Peyer's patch (tissue), 4 donors: ENCODE measurements around the gene CNGA2. TPM values are rescaled to one million over a fixed set of nuclear protein-coding genes. Genes with fewer than 3 reads are reported as not detected.

ENCODE experiments used
- DNase-seq, 3 donors: peaks; one replicate each; pipeline ENCODE4 v3.0.0-alpha.2; 2017 to 2019
- H3K27ac ChIP-seq, 4 donors: fragments of 200-600 bp; sonication (generic); one replicate each; pipeline ENCODE4 v1.5.1; 2016 to 2019
- H3K27me3 ChIP-seq, 2 donors: fragments of 200-600 bp; sonication (generic); one replicate each; pipeline ENCODE4 v1.5.1; 2019
- H3K36me3 ChIP-seq, 3 donors: fragments of 200-600 bp; sonication (generic); one replicate each; pipeline ENCODE4 v1.5.1; 2016 to 2019
- H3K4me1 ChIP-seq, 4 donors: fragments of 200-600 bp; sonication (generic); one replicate each; pipeline ENCODE4 v1.5.1; 2016 to 2019
- H3K4me3 ChIP-seq, 4 donors: fragments of 200-600 bp; sonication (generic); 1 replicate in 3 of 4; 2 replicates in 1 of 4; pipeline ENCODE4 v1.5.1; 2016 to 2019; ENCODE audit warnings: mild to moderate bottlenecking in 1 of 4
- H3K9me3 ChIP-seq, 4 donors: fragments of 200-600 bp; sonication (generic); one replicate each; pipeline ENCODE4 v1.5.1; 2016 to 2019; ENCODE audit warnings: mild to moderate bottlenecking in 1 of 4
- POLR2A ChIP-seq, 2 donors: fragments of 450-650 bp; IDR thresholded peaks; one replicate each; pipeline ENCODE4 v1.5.1; 2017; ENCODE audit warnings: antibody characterized with exemption in 2 of 2, mild to moderate bottlenecking in 2 of 2, moderate library complexity in 2 of 2
- total RNA-seq, 4 donors: library from RNA; depleted of rRNA; stranded (reverse); fragments of >200 nt; gene quantifications; one replicate each; pipeline ENCODE4 v1.1.0, GENCODE V29; 2016
- TF ChIP-seq, protein P1 (sequence below), 6 experiments: fragments of 450-650 bp in 4 of 6; fragments of 200-600 bp in 2 of 6; sonication (generic) in 1 of 6; IDR thresholded peaks; one replicate each; pipeline ENCODE4 v1.5.1; 2017 to 2019; ENCODE audit warnings: antibody characterized with exemption in 6 of 6, mild to moderate bottlenecking in 3 of 6, moderate library complexity in 1 of 6

Gene CNGA2
- not detected for total RNA-seq

DNA sequence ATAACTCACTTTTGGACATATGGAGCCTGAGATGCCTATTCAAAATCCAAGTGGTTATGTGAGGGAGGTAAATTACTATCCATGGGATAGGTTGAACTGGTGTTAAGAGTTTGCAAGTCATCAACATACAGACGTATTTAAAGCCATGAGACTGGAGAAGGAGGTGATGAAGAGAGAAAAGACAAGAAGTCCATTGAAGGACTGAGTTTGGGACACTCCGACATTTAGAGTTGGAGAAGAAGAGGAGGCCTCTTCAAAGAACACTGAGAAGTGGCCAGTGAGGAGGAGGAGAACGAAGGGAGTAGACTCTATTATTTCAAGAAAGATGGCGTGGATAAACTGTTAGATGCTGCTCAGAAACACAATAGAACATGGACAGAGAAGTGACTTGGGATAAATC lies at the start of gene CNGA2:
TSS of gene CNGA2 (plus strand) at position 301 of the 400 bp plus-strand sequence. CDS start 3,738 bp downstream, outside the sequence.
- no peaks in the 10 kb centered on the region for H3K9me3 ChIP-seq
- H3K27ac ChIP-seq = no peak within 1 kb of the TSS
- no peaks in the 10 kb centered on the region for H3K4me1 ChIP-seq
- no peak for DNase-seq
- no peaks in the 10 kb centered on the region for H3K36me3 ChIP-seq
- TF ChIP-seq, protein P1, sequence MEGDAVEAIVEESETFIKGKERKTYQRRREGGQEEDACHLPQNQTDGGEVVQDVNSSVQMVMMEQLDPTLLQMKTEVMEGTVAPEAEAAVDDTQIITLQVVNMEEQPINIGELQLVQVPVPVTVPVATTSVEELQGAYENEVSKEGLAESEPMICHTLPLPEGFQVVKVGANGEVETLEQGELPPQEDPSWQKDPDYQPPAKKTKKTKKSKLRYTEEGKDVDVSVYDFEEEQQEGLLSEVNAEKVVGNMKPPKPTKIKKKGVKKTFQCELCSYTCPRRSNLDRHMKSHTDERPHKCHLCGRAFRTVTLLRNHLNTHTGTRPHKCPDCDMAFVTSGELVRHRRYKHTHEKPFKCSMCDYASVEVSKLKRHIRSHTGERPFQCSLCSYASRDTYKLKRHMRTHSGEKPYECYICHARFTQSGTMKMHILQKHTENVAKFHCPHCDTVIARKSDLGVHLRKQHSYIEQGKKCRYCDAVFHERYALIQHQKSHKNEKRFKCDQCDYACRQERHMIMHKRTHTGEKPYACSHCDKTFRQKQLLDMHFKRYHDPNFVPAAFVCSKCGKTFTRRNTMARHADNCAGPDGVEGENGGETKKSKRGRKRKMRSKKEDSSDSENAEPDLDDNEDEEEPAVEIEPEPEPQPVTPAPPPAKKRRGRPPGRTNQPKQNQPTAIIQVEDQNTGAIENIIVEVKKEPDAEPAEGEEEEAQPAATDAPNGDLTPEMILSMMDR (IDR thresholded peaks at IDR 0.05) = no peak
- no peak for TF ChIP-seq POLR2A (IDR thresholded peaks at IDR 0.05)
- H3K4me3 ChIP-seq = no peak within 1 kb of the TSS
- no peaks in the 10 kb centered on the region for H3K27me3 ChIP-seq

DNA sequence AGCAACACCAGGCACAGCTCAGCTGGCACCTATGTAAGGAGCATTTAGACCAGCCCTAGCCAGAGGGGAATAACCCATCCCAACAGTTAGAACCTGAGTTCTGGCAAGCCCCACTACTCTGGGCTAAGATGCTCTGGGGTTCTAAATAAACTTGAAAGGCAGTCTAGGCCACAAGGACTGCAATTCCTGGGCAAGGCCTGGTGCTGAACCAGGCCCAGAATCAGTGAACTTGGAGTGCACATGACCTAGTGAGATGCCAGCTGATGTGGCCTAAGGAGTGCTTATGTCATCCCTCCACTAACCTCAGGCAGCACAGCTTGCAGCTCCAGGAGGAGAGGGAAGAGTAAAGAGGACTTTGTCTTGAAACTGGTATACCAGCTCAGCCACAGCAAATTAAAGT lies 46.9 kb upstream of the CNGA2 start:
- Histone ChIP-seq H3K9me3 (no peaks in the 10 kb centered on the region), H3K36me3 (no peaks in the 10 kb centered on the region), H3K27ac (no peak overlapping the region), H3K4me3 (no peak overlapping the region), H3K27me3 (no peaks in the 10 kb centered on the region), H3K4me1 (no peaks in the 10 kb centered on the region)
- TF ChIP-seq, protein P1 (IDR thresholded peaks at IDR 0.05) = no peak
- TF ChIP-seq POLR2A (IDR thresholded peaks at IDR 0.05) = no peak
- no peak for DNase-seq

DNA sequence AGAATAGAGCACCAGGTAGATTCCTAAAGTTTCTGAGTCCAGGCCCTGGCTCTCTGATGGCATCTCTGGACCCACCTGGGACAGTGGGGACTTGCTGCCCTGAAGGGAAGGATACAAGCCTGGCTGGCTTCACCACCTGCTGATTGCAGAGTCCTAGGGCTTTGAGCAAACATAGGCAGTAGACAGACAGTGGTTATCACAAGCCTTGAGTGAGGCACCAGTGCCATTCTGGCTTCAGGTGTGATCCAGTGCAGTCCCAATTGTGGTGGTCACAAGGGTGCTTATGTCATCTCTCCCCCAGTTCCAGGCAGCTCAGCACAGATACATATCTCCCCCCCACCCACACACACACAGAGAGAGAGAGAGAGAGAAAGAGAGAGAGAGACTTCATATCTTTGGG lies 45.9 kb upstream of the CNGA2 start:
- no peaks in the 10 kb centered on the region for H3K4me1 ChIP-seq
- no peak overlapping the region for H3K27ac ChIP-seq
- H3K9me3 ChIP-seq = no peaks in the 10 kb centered on the region
- DNase-seq = no peak
- TF ChIP-seq, protein P1 (IDR thresholded peaks at IDR 0.05) = no peak
- TF ChIP-seq POLR2A (IDR thresholded peaks at IDR 0.05) = no peak
- no peaks in the 10 kb centered on the region for H3K36me3 ChIP-seq
- no peaks in the 10 kb centered on the region for H3K27me3 ChIP-seq
- no peak overlapping the region for H3K4me3 ChIP-seq

DNA sequence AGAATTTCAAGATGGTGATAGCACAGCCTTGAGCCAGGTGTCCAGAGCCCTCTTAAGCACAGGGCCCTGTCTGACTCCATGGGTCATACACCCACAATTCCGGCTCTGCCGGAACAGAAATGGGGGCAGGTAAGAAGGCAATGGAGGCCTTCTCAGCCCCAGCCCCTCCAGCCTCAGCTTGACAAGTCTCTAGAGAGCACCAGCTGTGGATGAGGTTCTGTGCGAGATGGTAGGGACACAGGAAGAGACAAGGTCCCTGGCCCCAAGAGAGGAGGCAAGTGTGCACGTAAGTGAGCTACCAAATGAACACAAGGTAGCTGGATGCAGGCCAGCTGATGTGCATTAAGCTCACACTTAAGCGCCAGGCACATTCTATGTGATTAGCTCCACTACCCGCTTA lies 41.7 kb upstream of the CNGA2 start:
- Histone ChIP-seq H3K36me3 (no peaks in the 10 kb centered on the region), H3K4me3 (no peak overlapping the region), H3K27me3 (no peaks in the 10 kb centered on the region), H3K4me1 (no peaks in the 10 kb centered on the region), H3K9me3 (no peaks in the 10 kb centered on the region), H3K27ac (no peak overlapping the region)
- TF ChIP-seq, protein P1 (IDR thresholded peaks at IDR 0.05) = no peak
- TF ChIP-seq POLR2A (IDR thresholded peaks at IDR 0.05) = no peak
- DNase-seq = no peak

DNA sequence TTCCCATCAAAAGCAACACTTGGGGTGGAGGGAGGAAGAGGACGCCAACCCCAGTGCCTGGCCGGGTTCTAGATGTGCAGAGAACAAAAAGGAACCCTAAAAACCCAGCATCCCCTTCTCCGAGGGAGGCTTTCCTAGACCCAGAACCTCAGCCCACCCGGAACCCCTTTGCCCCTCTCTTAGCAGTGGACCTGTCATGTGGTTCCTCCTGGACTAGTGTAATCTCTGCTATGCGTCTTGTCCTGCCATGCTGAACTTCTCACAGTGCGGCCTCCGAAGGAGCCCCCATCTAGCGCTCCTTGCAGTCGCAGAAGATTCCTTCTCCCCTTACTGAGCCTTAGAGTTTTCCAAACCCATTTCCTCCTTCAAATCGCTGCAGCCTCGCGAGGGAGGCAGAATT lies 40.4 kb upstream of the CNGA2 start:
- H3K4me1 ChIP-seq = no peaks in the 10 kb centered on the region
- H3K4me3 ChIP-seq = no peak overlapping the region
- no peak overlapping the region for H3K27ac ChIP-seq
- H3K36me3 ChIP-seq = no peaks in the 10 kb centered on the region
- no peak for DNase-seq
- H3K27me3 ChIP-seq = no peaks in the 10 kb centered on the region
- no peaks in the 10 kb centered on the region for H3K9me3 ChIP-seq
- TF ChIP-seq POLR2A (IDR thresholded peaks at IDR 0.05) = no peak
- TF ChIP-seq, protein P1 (IDR thresholded peaks at IDR 0.05) = no peak
